ENCODE results near the gene SYT17.

DNA sequence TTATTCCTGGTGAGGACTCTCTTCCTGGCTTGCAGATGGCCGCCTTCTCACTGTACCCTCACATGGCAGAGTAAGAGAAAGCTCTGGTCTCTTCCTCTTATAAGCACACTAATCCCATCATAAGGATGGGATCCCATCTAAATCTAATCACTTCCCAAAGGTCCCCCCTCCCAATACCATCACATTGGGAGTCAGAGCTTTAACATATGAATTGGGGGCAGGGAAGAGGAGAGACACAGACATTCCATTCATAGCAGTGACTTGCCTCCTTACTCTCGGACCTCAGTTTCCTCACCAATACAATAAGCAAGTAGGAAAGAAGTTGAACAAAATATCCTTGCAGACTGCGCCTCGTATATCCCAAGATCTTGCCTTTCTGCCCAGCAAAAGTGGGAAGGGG is 119.2 kb downstream of the SYT17 start:
- TF ChIP-seq, protein P1, sequence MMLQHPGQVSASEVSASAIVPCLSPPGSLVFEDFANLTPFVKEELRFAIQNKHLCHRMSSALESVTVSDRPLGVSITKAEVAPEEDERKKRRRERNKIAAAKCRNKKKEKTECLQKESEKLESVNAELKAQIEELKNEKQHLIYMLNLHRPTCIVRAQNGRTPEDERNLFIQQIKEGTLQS (IDR thresholded peaks at IDR 0.05): no peak
- TF ChIP-seq, protein P2, sequence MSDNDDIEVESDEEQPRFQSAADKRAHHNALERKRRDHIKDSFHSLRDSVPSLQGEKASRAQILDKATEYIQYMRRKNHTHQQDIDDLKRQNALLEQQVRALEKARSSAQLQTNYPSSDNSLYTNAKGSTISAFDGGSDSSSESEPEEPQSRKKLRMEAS (IDR thresholded peaks at IDR 0.05): no peak
- TF ChIP-seq ELF1 (IDR thresholded peaks at IDR 0.05; ENCODE audit: borderline replicate concordance, low read depth) (no peak), ZFX (IDR thresholded peaks at IDR 0.05) (no peak), EZH2 (IDR thresholded peaks at IDR 0.05) (no peak), SIN3A (IDR thresholded peaks at IDR 0.05; ENCODE audit: low read depth) (no peak), YY1 (IDR thresholded peaks at IDR 0.05; ENCODE audit: extremely low read depth, insufficient replicate concordance, low read depth, low read length) (no peak)
- TF ChIP-seq, protein P3, sequence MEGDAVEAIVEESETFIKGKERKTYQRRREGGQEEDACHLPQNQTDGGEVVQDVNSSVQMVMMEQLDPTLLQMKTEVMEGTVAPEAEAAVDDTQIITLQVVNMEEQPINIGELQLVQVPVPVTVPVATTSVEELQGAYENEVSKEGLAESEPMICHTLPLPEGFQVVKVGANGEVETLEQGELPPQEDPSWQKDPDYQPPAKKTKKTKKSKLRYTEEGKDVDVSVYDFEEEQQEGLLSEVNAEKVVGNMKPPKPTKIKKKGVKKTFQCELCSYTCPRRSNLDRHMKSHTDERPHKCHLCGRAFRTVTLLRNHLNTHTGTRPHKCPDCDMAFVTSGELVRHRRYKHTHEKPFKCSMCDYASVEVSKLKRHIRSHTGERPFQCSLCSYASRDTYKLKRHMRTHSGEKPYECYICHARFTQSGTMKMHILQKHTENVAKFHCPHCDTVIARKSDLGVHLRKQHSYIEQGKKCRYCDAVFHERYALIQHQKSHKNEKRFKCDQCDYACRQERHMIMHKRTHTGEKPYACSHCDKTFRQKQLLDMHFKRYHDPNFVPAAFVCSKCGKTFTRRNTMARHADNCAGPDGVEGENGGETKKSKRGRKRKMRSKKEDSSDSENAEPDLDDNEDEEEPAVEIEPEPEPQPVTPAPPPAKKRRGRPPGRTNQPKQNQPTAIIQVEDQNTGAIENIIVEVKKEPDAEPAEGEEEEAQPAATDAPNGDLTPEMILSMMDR (IDR thresholded peaks at IDR 0.05 in 2 of 3, conservative IDR thresholded peaks at IDR 0.05 in 1 of 3; ENCODE audit: borderline replicate concordance in 1 of 3, insufficient read depth in 1 of 3, low read depth in 2 of 3, low read length in 2 of 3): no peak
